ENCODE measurements around the gene SNTN.

Gene SNTN

DNA sequence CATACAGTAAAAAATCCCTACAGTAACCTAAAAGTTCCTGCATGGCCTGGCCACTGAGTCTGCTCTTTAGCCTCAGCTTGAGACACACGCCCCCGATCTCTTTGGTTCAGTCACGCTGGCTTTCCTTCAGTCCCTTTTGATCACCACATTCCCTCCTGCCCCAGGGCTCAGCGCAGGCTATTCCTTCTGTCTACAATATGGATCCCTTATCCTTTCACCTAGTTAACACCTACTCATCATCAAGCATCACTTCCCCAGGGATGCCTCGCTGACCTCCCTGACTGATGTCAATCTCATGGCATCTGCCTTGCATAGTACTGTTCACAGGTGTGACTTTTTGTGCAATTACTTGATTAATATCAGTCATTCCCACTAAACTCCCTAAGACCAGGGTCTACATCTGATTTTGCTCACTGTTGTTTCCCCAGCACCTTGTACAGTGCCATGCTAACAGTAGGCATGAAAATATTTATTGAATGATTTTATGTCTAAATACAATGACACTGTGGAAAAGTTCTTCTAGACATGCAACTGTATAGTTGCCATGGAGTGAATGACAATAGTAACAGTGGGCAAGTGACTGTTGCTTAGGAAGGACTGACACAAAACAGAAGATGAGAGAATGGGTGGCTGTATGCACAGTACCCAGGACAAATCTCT is at the start of gene SNTN:
Gene SNTN (plus strand): TSS at position 610 of the 660 bp plus-strand sequence. CDS start 13 bp downstream, at position 623.
- no peak for DNase-seq (ENCODE audit: low spot score)

GRCh38 chr3:63607716-63608115 is 44.8 kb upstream of the SNTN start:
- DNase-seq (ENCODE audit: low spot score): no peak

DNA sequence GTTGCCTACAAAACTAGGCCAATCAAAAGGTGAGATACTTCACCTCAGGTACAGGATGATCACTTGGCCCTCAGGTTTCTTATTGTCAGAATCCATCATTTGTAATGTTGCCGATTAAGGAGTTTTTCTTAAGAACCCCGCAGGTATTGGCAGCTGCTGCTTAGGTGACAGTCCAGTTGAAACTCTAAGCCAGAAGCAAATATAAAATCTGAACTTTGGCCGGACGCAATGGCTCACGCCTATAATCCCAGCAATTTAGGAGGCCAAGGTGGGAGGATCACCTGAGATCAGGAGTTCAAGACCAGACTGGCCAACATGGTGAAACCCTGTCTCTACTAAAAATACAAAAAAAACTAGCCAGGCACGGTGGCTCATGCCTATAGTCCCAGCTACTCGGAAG is 43.1 kb upstream of the SNTN start:
- no peak for DNase-seq (ENCODE audit: low spot score)

GRCh38 chr3:63609834-63610233 is 42.6 kb upstream of the SNTN start:
- DNase-seq (ENCODE audit: low spot score): no peak

DNA sequence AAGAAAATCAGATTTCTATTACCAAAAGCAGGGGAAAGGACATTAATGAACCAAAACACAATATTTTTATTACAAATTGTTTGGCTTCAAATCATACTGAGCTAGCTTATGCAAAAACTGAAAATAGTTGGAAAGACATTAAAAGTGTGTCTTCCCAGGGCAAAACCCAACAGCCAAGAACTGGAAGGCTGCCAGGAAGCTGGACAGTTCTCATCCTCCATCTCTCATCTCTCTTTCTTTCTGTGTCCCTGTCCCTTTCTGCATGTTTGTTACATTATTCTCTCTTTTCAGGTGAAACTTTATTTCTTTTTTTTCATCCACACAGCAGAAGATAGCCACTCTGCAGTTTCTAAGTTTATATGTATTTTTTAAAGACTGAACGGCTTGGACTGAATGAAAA is 41.1 kb upstream of the SNTN start:
- no peak for DNase-seq (ENCODE audit: low spot score)

DNA sequence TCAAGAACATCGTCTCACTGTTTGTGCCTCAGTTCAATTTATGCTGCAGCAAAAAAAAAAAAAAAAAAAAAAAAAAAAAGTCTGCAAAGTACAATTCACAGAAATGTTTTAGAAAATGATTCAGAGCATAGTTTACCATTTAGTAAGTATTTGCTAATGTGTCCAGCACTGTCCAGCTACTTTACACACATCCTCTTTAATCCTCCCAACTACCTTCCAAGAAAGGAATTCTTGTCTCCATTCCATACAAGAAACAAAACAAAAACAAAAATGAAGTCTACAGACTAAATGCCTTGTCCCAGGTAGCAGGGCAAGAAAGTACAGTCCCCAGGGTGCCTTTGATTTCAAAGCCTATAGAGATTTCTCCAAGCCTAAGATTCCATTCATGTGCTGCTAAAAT is 38.9 kb upstream of the SNTN start:
- no peak for DNase-seq (ENCODE audit: low spot score)

- DNase-seq (ENCODE audit: low spot score): no peak
Measured at GRCh38 chr3:63617391-63617790, 35.1 kb upstream of the SNTN start.

- DNase-seq (ENCODE audit: low spot score): no peak
Measured at GRCh38 chr3:63624941-63625560, 27.4 kb upstream of the SNTN start.

- no peak for DNase-seq (ENCODE audit: low spot score)
Measured at GRCh38 chr3:63631670-63632069, 20.8 kb upstream of the SNTN start.

GRCh38 chr3:63635186-63635585 is 17.3 kb upstream of the SNTN start:
- no peak for DNase-seq (ENCODE audit: low spot score)

- DNase-seq (ENCODE audit: low spot score): no peak
Measured at GRCh38 chr3:63639806-63640205, 12.7 kb upstream of the SNTN start.

DNA sequence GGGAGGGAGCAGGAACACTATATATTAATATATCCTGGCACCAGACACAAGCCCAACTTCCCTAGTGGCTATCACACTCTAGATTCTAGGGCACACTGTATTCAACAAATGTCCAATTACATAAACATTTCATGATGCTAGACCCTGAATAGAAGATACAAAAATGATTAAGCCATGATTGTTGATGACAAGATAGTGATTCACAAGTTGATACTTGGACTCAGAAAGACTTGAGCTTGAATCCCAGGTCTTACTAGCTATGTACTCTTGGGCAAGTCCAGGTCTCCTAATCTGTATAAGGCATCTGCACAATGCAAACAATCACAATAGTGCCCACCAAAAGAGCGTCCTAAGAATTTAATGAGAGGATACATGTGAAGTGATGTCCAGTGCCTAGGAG is 10.0 kb upstream of the SNTN start:
- no peak for DNase-seq (ENCODE audit: low spot score)

DNA sequence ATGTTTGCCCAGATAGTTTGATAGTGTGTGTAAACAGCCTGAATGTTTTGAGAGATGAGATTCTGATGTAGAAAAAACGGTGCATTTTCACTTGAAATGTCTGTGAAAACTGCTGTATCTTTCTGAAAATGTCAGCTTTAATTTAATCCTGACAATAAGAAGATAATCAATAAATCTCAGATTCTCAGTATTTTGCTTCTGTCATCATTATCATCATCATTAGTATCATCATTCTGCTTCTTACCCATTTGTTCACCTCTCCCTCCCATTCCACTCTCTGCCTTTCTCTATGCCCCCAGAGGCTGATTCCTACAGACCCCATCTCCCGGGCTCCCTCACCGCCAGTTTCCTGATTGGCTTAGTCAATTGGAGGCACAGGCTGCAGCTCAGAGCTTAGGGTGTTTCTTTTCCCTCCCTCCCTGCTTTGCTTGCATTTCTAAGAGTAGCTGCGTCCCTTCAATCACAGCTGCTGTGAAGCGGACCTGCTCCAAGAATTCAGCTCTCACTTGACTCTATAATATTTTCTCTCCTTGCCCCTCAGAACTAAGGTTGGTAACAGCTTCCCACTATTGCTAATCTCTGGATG is 8.2 kb upstream of the SNTN start:
- DNase-seq (ENCODE audit: low spot score): peak; percentile 50

GRCh38 chr3:63644928-63645781 is 7.3 kb upstream of the SNTN start:
- DNase-seq (ENCODE audit: low spot score): peak; percentile 63

DNA sequence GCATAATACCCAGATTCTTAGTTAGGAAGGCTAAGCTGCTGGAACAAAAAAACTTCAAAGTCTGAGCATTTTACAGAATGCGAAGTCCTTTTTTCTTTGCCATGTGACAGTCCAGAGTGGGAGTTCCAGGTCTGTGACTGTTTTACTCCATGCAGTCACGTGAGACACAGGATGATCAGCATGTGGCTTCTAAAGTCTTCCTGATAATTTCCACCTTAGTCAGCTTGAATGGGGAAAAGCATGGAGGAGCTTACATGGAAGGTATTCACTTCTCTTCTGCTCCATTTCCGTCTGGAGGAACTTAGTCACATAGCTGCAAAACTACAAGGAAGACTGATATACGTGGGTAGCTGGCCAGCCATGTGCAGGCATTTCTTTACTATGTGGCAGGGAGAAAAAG is 1.7 kb downstream of the SNTN start:
- no peak for DNase-seq (ENCODE audit: low spot score)

DNA sequence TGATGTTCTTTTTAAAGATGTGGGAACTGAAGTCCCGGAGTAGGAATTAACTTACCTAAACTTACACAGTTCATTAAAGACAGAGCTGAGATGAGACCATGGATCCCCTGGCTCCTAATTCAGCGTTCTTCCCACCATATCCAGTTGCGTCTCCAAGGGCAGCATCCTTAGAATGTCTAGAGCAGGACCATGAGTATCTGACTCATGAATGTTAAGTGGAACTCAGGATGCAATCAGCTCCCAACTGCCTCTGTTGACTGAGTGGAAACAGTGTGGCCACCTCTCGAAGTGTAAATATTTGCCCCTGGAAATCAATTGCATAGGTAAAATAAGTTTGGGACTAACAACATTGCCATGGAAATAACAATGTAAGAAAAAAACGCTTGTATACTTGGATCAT is 2.5 kb downstream of the SNTN start:
- DNase-seq (ENCODE audit: low spot score): no peak

DNA sequence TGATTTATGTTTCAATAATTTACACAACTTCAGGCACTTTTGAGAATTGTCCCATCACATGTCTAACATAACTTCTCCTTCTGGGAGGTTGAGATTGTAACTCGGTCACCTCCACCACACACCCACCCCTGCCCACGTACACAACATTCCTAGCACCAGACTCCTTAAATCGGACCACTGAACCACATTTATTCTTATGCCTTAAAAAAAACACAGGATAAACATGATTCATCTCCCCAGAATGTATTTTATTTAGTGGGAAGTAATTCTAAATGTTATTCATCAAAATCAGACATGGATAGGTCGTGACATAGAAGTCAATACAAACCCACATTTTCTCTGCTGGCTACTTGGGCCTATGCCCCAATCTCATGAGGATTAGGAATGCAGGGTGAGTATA is 3.0 kb downstream of the SNTN start:
- DNase-seq (ENCODE audit: low spot score): no peak

DNA sequence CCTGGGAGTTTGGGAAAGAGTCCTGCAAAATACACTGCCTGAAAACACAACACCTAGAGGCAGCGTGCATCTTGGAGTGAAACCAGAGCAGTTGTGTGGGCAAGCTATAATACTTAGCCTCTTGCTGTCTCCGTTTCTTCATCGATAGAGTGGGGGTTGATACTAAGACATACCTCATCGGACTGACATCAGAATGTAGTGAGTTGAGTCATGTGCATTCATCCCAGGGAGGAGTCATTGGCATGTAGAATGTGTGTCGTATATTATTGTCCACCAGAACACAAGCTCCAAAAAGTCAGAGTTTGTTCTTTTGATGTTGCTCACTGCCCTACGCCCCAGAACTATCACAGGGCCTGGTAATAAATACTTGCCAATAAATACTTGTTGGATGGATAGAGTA is 4.3 kb downstream of the SNTN start:
- no peak for DNase-seq (ENCODE audit: low spot score)

- no peak for DNase-seq (ENCODE audit: low spot score)
Measured at GRCh38 chr3:63661242-63661641, 8.8 kb downstream of the SNTN start.

DNA sequence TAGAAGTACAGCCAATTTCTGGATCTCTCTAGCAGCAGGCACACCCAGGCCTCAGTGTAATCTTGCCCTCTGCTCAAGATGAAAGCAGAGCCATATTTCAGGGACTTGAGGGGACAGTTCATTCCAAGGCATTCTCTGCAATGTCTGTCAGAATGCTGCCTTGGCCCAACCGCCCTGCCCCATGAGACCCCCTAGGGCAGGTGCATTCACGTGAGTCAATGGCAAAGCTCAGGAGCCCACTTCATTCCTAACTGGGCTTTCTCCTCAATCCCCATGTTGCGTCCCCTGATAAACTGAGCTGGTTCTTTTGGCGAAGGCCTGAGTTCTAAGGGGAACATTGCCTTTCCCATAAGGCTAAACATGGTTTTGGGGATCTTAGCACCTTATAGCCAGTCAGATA is 9.5 kb downstream of the SNTN start:
- no peak for DNase-seq (ENCODE audit: low spot score)

DNA sequence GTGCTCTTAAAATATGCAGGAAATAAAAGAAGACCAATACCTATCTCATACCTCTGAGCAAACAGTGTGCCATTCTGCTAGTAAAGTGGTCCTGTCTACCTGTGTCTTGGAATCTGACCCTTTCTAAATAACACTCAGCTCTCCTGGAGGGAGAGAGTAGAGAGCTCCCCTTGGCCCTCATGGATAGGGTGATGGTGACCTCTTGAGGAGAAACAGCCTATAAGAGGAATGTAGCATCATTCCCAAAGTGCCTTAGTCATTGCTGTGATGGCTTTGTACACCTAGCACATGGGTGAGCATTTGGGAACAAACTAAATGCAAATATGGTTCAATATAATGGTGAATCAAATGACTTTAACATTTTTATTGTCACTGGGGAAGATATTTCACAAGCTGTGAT is 10.0 kb downstream of the SNTN start:
- DNase-seq (ENCODE audit: low spot score): no peak

- no peak for DNase-seq (ENCODE audit: low spot score)
Measured at GRCh38 chr3:63670544-63670943, 18.1 kb downstream of the SNTN start.

DNA sequence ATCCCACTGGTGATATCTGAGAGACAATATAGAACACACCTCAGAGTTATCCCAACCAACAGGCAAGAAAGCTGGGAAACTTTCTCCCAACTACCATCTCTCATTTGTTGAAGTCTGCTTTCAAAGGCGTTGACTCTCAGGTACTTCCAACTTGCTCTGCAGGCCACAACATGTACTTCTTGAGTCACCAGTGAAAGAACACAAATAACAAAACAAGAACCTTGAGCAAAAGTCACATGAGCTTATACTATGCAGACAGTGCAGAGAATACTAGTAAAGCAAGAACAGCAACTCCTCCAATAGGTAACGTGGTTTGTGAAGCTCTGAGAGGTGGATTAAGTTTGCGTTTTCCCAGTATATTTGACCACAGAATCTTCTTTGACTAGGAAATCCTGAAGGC is 20.6 kb downstream of the SNTN start:
- DNase-seq (ENCODE audit: low spot score): no peak

Data from ecto neural progenitor cell (in vitro differentiated cells).